ENCODE measurements around the gene WASF2.

- TF ChIP-seq KDM1A (CRISPR knock-in tag; IDR thresholded peaks at IDR 0.05) (no peak), JUNB (CRISPR knock-in tag; IDR thresholded peaks at IDR 0.05; ENCODE audit: borderline replicate concordance) (no peak), CTCF (CRISPR knock-in tag; IDR thresholded peaks at IDR 0.05) (no peak), ZKSCAN8 (CRISPR knock-in tag; IDR thresholded peaks at IDR 0.05; ENCODE audit: borderline replicate concordance) (no peak), TARDBP (CRISPR knock-in tag; IDR thresholded peaks at IDR 0.05) (no peak), TCF7 (IDR thresholded peaks at IDR 0.05; ENCODE audit: low read depth) (no peak), HCFC1 (IDR thresholded peaks at IDR 0.05; ENCODE audit: low read depth, low read length) (no peak), ZZZ3 (CRISPR knock-in tag; IDR thresholded peaks at IDR 0.05; ENCODE audit: borderline replicate concordance) (no peak), RNF2 (conservative IDR thresholded peaks at IDR 0.05; ENCODE audit: low read depth) (no peak), NFYC (CRISPR knock-in tag; IDR thresholded peaks at IDR 0.05) (no peak), FOXP4 (CRISPR knock-in tag; IDR thresholded peaks at IDR 0.05) (no peak), HNF1B (CRISPR knock-in tag; IDR thresholded peaks at IDR 0.05) (no peak)
These were observed 2.8 kb upstream of the WASF2 start for GRCh38 chr1:27492796-27493195.
